Left lobe of liver (tissue), 2 donors: ENCODE measurements around the gene DDX51. TPM values are rescaled to one million over a fixed set of nuclear protein-coding genes. Genes with fewer than 3 reads are reported as not detected.

Experiments used
- ATAC-seq: fragments of 200-7000 bp; cut with Tn5 transposase; one replicate; pipeline ENCODE4 v1.9.1; 2020; ENCODE audit warnings: mild to moderate bottlenecking, moderate library complexity
- DNase-seq: peaks from one replicate; pipeline ENCODE4 v3.0.0-alpha.2; 2020; ENCODE audit warnings: low spot score
- total RNA-seq: library from RNA; stranded (reverse); gene quantifications from one replicate; pipeline ENCODE4 v1.2.1, GENCODE V29; 2021
- donor health status: DM: no; HTN: no; CAD: no; lungs with moderate emphysema.
- donor health status: DM: no; HTN: yes; CAD: no.

DDX51 gene
- total RNA-seq, 1 donor from 2014 or later = 9.3 TPM

- DNase-seq = no peak
- ATAC-seq = no peak
These were observed 36.8 kb upstream of the DDX51 start for GRCh38 chr12:132180648-132181546.

GRCh38 chr12:132179431-132180362 is 35.6 kb upstream of the DDX51 start:
- DNase-seq = no peak
- no peak for ATAC-seq

- DNase-seq (no peak), ATAC-seq (no peak)
These were observed 34.8 kb upstream of the DDX51 start for GRCh38 chr12:132178801-132179401.

- DNase-seq = no peak
- ATAC-seq = no peak
These were observed 34.2 kb upstream of the DDX51 start for GRCh38 chr12:132178316-132178715.

- ATAC-seq (no peak), DNase-seq (no peak)
These were observed 32.9 kb upstream of the DDX51 start for GRCh38 chr12:132176920-132177551.

- ATAC-seq = peak; percentile 16
These were observed 32.3 kb upstream of the DDX51 start for GRCh38 chr12:132176385-132176919.

GRCh38 chr12:132175496-132176384 is 31.6 kb upstream of the DDX51 start:
- DNase-seq (no peak), ATAC-seq (no peak)

More at GRCh38 chr12:132176385-132176919, 32.3 kb upstream of the DDX51 start:
- DNase-seq = no peak

- ATAC-seq = peak; percentile 20
- DNase-seq = no peak
These were observed 30.8 kb upstream of the DDX51 start for GRCh38 chr12:132174839-132175490.

- no peak for DNase-seq
- ATAC-seq = no peak
These were observed 30.1 kb upstream of the DDX51 start for GRCh38 chr12:132174015-132174838.

GRCh38 chr12:132173135-132174014 is 29.3 kb upstream of the DDX51 start:
- DNase-seq = no peak
- no peak for ATAC-seq

- ATAC-seq (no peak), DNase-seq (no peak)
These were observed 28.5 kb upstream of the DDX51 start for GRCh38 chr12:132172619-132173018.

GRCh38 chr12:132171968-132172521 is 27.9 kb upstream of the DDX51 start:
- DNase-seq = no peak
- no peak for ATAC-seq

GRCh38 chr12:132171293-132171967 is 27.3 kb upstream of the DDX51 start:
- no peak for DNase-seq
- ATAC-seq = no peak

GRCh38 chr12:132170637-132171292 is 26.6 kb upstream of the DDX51 start:
- ATAC-seq = no peak
- no peak for DNase-seq

- no peak for DNase-seq
- ATAC-seq = no peak
These were observed 26.0 kb upstream of the DDX51 start for GRCh38 chr12:132170094-132170636.
